GM18861 (cell line): ENCODE measurements around the gene BDH1.
"Not testable (repeated sequence)": the region's sequence is repeated elsewhere in the genome, so short reads cannot be mapped to it uniquely, and the experiment has no call there.

Experiments
- ATAC-seq: cut with Tn5 transposase; IDR thresholded peaks from one replicate; pipeline ENCODE4 v1.9.1; 2021; ENCODE audit not compliant: unreplicated experiment

The BDH1 gene

DNA sequence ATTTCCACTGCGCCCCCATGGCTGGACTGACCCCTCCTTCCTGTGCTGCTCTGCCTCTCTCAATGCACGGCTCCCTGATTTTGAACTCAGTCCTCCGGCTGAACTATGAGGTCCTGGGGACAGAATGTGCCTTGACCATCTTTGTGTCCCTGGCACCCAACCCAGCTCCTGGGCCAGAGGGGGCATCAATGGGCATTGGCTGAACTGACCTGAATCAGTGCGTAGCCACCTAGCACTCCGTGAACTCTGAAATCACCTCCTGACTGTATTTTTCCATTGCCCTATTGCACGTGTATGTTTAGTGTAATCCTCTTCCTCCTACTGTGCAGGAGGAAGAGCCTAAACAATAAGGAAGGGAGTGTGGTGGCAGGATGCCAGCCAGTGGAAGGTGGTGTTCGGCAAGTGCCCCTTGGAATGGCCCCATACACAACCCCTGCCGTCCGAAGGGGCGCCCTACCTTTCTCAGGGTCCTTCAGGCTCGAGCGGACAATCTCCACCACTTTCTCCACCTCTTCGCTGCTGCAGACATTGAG, 33.5 kb downstream of the BDH1 start:
- ATAC-seq = no peak

GRCh38 chr3:197521277-197522182, 34.2 kb downstream of the BDH1 start:
- ATAC-seq = no peak

GRCh38 chr3:197520311-197521276, 35.2 kb downstream of the BDH1 start:
- ATAC-seq = no peak

GRCh38 chr3:197519801-197520211, 36.0 kb downstream of the BDH1 start:
- no peak for ATAC-seq

GRCh38 chr3:197518881-197519421, 36.8 kb downstream of the BDH1 start:
- ATAC-seq = no peak

DNA sequence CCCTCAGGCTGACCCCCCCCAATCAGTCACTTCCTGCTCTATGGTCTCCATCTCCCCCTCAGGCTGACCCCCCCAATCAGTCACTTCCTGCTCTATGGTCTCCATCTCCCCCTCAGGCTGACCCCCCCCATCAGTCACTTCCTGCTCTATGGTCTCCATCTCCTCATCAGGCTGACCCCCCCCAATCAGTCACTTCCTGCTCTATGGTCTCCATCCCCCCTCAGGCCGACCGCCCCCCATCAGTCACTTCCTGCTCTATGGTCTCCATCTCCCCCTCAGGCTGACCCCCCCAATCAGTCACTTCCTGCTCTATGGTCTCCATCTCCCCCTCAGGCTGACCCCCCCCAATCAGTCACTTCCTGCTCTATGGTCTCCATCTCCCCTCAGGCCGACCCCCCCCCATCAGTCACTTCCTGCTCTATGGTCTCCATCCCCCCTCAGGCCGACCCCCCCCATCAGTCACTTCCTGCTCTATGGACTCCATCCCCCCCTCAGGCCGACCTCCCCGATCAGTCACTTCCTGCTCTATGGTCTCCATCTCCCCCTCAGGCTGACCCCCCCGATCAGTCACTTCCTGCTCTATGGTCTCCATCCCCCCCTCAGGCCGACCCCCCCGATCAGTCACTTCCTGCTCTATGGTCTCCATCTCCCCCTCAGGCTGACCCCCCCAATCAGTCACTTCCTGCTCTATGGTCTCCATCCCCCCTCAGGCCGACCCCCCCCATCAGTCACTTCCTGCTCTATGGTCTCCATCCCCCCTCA, 37.7 kb downstream of the BDH1 start:
- ATAC-seq = not testable (repeated sequence)

GRCh38 chr3:197516890-197517606, 38.7 kb downstream of the BDH1 start:
- ATAC-seq = not testable (repeated sequence)

- ATAC-seq = no peak
Observed at GRCh38 chr3:197516517-197516889, 39.3 kb downstream of the BDH1 start.

DNA sequence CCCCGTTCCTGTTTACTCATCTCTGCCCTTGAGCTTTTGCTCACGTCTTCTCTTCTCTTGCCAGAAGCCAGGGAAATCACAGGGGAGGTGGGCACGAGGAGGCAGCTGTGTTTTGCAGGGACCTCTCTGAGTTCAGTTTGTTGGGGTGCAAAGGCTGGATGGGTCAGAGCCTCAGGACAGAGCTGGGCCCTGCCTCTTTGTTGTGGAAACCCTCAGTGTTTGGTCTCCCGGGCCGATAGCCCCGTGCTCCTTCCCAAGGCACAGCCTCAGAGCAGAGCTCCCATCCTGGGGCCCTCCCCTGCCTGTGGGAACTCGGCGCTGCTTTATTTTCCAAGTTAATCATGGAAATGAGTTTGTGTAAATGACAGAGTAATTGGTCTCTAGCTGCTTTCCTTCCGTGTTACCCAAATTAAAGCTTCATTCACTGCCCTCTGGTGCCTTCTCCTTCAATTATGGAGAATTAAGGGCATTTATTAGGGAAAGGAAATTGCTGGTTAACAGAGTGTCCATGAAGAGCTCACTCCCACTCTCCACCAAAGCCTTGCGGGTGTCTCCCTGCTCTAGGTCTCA, 40.9 kb downstream of the BDH1 start:
- ATAC-seq = no peak

- no peak for ATAC-seq
Observed at GRCh38 chr3:197513953-197514785, 41.6 kb downstream of the BDH1 start.

GRCh38 chr3:197512691-197513571, 42.8 kb downstream of the BDH1 start:
- no peak for ATAC-seq

GRCh38 chr3:197511853-197512635, 43.7 kb downstream of the BDH1 start:
- no peak for ATAC-seq

- ATAC-seq = no peak
Observed at GRCh38 chr3:197511130-197511529, 44.6 kb downstream of the BDH1 start.

- ATAC-seq = no peak
Observed at GRCh38 chr3:197510642-197511018, 45.1 kb downstream of the BDH1 start.

- ATAC-seq = no peak
Observed at GRCh38 chr3:197508924-197509775, 46.6 kb downstream of the BDH1 start.

DNA sequence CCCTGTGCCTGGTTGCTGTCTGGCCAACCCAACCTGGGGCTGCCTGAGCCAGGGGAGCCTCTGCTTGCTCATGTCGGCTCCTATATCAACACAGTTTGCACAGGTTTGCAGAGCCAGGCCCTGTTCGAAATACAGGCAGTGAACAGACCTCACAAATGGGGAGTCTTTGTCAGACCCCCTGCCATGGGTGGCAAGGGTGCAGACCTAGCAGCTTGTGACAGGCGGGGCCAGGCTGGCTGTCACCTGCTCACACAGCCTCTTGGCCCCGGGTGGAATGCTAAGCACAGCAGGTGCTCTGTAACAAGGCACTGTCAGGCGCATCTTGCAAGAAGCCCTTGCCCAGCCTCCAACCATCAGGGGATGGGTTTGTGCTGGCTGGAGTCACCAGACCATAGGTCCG, 47.3 kb downstream of the BDH1 start:
- no peak for ATAC-seq
